SJCRH30 (cell line): ENCODE results near the gene SLC16A5. TPM values are rescaled to one million over a fixed set of nuclear protein-coding genes. Genes with fewer than 3 reads are reported as not detected.

Experiments
- DNase-seq, 2 experiments: peaks; one replicate each; pipeline ENCODE4 v3.0.0-alpha.2; 2015 to 2020
- H3K27ac ChIP-seq: fragments of 250-450 bp; sonication (Bioruptor Pico); 2 replicates; pipeline ENCODE4 v1.5.1; 2020; ENCODE audit warnings: mild to moderate bottlenecking, moderate library complexity
- H3K27me3 ChIP-seq: fragments of 250-450 bp; sonication (Bioruptor Pico); 2 replicates; pipeline ENCODE4 v1.5.1; 2020; ENCODE audit warnings: mild to moderate bottlenecking, moderate library complexity
- H3K36me3 ChIP-seq: fragments of 250-450 bp; sonication (Bioruptor Pico); 2 replicates; pipeline ENCODE4 v1.5.1; 2020; ENCODE audit warnings: mild to moderate bottlenecking, moderate library complexity
- H3K4me1 ChIP-seq: fragments of 250-450 bp; sonication (Bioruptor Pico); 2 replicates; pipeline ENCODE4 v1.5.1; 2020; ENCODE audit warnings: mild to moderate bottlenecking, moderate library complexity
- H3K4me3 ChIP-seq: fragments of 250-450 bp; sonication (Bioruptor Pico); 2 replicates; pipeline ENCODE4 v1.5.1; 2020; ENCODE audit warnings: mild to moderate bottlenecking, moderate library complexity
- H3K9me3 ChIP-seq: fragments of 250-450 bp; sonication (Bioruptor Pico); replicated peaks from 2 replicates; pipeline ENCODE4 v1.5.1; 2020; ENCODE audit warnings: mild to moderate bottlenecking, moderate library complexity
- total RNA-seq: library from RNA; depleted of rRNA; stranded (reverse); fragments of >200 nt; shearing (Covaris generic); gene quantifications from 2 replicates; pipeline ENCODE4 v1.2.3, GENCODE V29; 2014

The SLC16A5 gene
- total RNA-seq, 1 experiment from 2014 or later: 0.04 TPM

- H3K4me1 ChIP-seq: peaks cover 20% of the 10 kb centered on the region
- H3K27me3 ChIP-seq: no peaks in the 10 kb centered on the region
- no peak overlapping the region for H3K27ac ChIP-seq
- H3K9me3 ChIP-seq: no peaks in the 10 kb centered on the region
- H3K4me3 ChIP-seq: no peak overlapping the region
- no peaks in the 10 kb centered on the region for H3K36me3 ChIP-seq
- no peak for DNase-seq
Measured at GRCh38 chr17:75088465-75089417, 987 bp downstream of the SLC16A5 start.

DNA sequence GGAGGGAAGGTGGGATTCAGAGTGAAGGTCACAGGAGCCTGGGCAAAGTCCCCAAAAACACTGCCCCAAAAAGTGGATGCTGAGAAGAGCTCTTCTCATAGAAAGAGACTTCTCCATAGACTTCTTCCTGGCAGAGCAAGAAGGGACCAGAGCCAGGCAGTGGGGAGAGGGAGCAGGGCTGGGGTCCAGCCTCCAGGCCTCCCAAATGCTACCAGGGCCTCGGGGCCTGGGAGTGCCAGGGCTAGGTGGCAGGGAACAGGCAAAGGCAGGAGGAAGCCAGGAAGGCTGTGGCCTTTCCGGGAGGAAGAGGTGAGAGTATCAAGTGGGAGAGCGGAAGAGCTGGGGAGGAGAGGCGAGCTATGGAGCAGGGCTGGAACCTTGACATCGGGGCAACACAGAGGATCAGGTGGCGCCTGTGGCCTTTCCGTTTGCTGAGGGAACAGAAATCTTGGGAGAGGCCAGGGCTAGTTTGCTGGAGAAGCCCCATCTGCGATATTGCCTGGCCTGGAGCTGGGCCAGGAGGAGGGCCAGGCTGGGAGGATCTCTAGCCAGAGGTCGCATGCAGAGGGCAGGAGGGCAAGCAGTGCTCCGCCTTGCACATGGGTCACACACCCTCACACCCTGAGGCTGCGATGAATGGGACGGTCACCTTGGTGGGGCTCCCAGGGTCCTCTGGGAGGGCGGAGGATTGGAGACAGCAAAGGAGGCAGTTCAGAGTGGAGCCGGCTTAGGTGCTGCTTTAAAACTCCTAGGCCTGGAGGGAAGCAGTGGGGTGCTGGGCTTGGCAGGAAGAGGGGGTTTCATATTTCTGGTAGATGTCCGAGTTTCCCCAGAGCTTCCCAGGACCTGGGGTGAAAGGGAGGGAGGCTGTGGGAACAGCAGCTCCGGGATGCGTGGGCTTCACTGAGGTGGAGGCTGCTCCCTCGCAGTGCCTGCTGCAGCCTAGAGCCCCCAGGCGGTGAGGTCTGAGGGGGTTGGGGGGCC lies 3.4 kb downstream of the SLC16A5 start:
- Histone ChIP-seq H3K27ac (no peak overlapping the region), H3K4me3 (no peak overlapping the region), H3K27me3 (no peaks in the 10 kb centered on the region), H3K36me3 (no peaks in the 10 kb centered on the region), H3K9me3 (no peaks in the 10 kb centered on the region), H3K4me1 (peaks cover 18% of the 10 kb centered on the region)
- peak; percentile 52 to 64 for DNase-seq

DNA sequence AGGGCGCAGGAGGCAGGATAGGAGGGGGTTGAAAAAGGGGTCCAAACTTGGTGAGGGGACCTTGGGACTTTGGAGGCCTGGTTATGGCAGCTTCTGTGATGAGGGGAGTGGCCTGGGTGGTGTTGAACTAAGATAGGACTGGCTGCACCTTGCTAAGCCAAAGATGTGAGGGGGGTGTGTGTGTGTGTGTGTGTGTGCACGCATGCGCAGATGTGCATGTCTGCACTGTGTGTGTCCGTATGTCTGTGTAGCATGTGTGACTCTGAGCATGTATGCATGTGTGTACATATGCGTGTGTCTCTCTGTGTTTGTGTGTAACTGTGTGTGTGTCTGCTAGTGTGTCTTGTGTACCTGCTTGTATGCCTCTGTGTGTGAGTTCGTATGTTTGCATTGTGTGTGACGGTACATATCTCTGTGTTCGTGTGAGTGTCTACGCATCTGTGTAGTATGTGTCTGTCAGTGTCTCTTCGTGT lies 4.1 kb downstream of the SLC16A5 start:
- H3K4me3 ChIP-seq: no peak overlapping the region
- H3K36me3 ChIP-seq: no peaks in the 10 kb centered on the region
- H3K27ac ChIP-seq: no peak overlapping the region
- no peaks in the 10 kb centered on the region for H3K9me3 ChIP-seq
- no peaks in the 10 kb centered on the region for H3K27me3 ChIP-seq
- no peak for DNase-seq
- H3K4me1 ChIP-seq: peaks cover 20% of the 10 kb centered on the region

DNA sequence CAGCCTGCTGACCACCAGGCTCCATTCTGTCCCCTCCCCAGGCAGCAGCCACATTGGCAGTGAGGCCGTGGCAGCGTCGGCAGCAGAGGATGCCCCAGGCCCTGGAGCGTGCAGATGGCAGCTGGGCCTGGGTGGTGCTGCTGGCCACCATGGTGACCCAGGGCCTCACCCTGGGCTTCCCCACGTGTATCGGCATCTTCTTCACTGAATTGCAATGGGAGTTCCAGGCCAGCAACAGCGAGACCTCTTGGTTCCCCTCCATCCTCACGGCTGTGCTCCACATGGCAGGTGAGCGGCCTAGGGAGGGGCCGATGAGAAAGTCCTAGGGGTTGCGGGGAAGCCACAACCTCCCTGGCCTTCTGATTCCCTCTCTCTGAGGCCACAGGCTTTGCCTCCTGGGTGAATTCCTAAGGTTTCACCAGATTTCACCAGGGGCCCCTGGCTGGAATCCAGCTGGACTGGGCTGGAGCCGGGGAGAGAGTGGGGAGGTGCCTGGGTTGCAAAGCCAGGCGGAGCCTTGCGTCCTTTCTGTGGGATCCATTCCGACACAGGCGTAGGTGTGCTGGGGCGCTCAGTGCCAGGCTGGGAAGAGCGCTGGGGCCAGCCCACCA lies 5.9 kb downstream of the SLC16A5 start:
- DNase-seq: no peak

DNA sequence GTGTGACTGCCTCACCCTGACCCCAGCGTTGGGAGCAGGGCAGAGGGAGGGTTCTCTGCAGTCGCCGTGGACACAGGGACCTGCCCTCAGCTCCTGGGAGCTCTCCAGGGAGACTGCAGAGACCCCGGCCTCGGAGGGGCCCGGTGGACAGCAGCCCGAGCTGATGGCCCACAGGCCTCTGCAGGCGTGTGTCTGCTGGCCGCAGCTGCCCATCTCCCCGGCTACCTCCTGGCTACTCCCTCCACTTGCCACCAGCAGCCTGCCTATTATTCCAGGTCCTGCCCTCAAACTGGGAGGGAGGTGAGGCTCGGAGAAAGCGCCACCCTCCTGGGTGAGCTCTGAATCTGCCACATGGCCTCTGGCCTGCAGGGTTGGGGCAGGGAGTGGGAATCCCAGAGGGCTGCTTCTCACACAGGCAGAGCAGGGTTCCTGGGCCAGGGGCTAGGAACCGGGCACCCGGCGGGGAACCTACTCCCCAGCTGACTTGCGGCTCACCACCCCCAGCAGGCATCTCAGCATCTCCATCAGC lies 7.2 kb downstream of the SLC16A5 start:
- no peak for DNase-seq
- H3K9me3 ChIP-seq: no peaks in the 10 kb centered on the region
- no peak overlapping the region for H3K4me3 ChIP-seq
- peaks cover 20% of the 10 kb centered on the region for H3K4me1 ChIP-seq
- no peaks in the 10 kb centered on the region for H3K27me3 ChIP-seq
- H3K36me3 ChIP-seq: no peaks in the 10 kb centered on the region
- no peak overlapping the region for H3K27ac ChIP-seq

More for the DNA sequence above, 5.9 kb downstream of the SLC16A5 start:
- H3K27me3 ChIP-seq: no peaks in the 10 kb centered on the region
- no peaks in the 10 kb centered on the region for H3K9me3 ChIP-seq
- H3K36me3 ChIP-seq: no peaks in the 10 kb centered on the region
- H3K4me1 ChIP-seq: peaks cover 20% of the 10 kb centered on the region
- no peak overlapping the region for H3K4me3 ChIP-seq
- no peak overlapping the region for H3K27ac ChIP-seq

DNA sequence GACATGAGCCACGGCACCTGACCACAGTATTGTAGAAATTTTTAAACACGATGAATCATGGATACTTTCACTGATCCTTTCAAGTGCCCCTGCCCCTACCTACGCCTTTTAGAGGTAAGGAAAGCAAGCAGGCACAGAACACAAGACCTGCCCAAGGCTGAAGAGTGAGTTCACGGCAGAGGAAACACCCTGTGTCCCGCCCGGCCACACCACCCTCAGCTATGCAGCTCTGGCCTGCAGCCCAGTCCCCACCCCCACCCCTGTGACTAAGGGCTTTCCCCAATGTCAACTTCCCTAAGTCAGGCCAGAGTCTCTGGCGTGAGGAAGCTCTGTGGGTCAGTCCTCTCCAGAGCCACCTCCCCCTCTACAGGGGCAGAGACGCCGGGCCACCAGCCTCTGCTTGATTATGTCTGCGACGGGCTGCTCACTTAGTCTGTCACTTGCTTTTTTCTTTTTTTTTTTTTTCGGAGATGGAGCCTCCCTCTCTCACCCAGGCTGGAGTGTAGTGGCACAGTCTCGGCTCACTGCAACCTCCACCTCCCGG lies 8.4 kb downstream of the SLC16A5 start:
- Histone ChIP-seq H3K36me3 (no peaks in the 10 kb centered on the region), H3K9me3 (no peaks in the 10 kb centered on the region), H3K27ac (no peak overlapping the region), H3K4me1 (peaks cover 15% of the 10 kb centered on the region), H3K4me3 (no peak overlapping the region), H3K27me3 (no peaks in the 10 kb centered on the region)
- DNase-seq: peak; percentile 59 to 70

GRCh38 chr17:75097865-75098264 lies 10.1 kb downstream of the SLC16A5 start:
- no peak overlapping the region for H3K27ac ChIP-seq
- no peaks in the 10 kb centered on the region for H3K36me3 ChIP-seq
- H3K4me3 ChIP-seq: no peak overlapping the region
- H3K9me3 ChIP-seq: no peaks in the 10 kb centered on the region
- DNase-seq: no peak
- H3K27me3 ChIP-seq: no peaks in the 10 kb centered on the region
- H3K4me1 ChIP-seq: peaks cover 14% of the 10 kb centered on the region

DNA sequence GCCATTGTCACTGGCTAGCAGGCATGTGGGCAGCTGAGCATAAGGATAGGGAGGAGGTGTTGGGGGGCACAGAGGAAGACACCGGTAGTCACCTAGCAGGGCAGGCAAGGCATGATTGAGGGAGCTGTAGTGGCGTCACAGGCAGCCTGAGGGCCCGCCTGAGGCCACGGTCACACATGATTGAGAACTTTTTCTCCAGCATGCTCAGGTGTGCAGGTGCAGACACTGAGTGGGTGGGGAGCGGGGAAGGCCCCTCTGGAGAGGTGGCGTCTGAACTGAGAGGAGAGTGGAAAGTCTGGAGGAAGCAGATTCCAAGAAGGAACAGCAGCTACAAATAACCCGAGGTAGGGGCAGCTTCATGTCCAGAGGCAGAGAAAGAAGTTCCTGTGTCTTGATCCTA lies 11.1 kb downstream of the SLC16A5 start:
- H3K36me3 ChIP-seq: no peaks in the 10 kb centered on the region
- no peaks in the 10 kb centered on the region for H3K9me3 ChIP-seq
- no peak overlapping the region for H3K27ac ChIP-seq
- H3K27me3 ChIP-seq: no peaks in the 10 kb centered on the region
- DNase-seq: no peak
- H3K4me1 ChIP-seq: peaks cover 14% of the 10 kb centered on the region
- no peak overlapping the region for H3K4me3 ChIP-seq

DNA sequence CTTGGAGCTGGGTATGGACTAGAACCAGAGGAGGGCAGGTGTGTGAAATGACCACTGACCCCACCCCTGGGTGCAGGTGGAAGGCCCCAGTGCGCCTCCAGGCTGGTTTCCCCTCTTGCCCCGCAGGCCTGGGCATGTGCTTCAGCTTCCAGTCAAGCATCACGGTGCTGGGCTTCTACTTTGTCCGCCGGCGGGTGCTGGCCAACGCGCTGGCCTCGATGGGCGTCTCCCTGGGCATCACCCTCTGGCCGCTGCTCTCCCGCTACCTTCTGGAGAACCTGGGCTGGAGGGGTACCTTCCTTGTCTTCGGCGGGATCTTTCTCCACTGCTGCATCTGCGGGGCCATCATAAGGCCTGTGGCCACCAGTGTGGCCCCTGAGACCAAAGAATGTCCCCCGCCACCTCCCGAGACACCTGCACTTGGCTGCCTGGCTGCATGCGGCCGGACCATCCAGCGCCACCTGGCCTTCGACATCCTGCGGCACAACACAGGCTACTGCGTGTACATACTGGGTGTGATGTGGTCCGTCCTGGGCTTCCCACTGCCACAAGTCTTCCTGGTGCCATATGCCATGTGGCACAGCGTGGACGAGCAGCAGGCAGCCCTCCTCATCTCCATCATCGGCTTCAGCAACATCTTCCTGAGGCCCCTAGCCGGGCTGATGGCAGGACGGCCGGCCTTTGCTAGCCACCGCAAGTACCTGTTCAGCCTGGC lies 12.3 kb downstream of the SLC16A5 start:
- no peak for DNase-seq
- Histone ChIP-seq H3K4me1 (peaks cover 19% of the 10 kb centered on the region), H3K36me3 (no peaks in the 10 kb centered on the region), H3K4me3 (no peak overlapping the region), H3K27me3 (peaks cover 4% of the 10 kb centered on the region; the same call in 1 of the 2 replicates), H3K9me3 (no peaks in the 10 kb centered on the region), H3K27ac (no peak overlapping the region)

DNA sequence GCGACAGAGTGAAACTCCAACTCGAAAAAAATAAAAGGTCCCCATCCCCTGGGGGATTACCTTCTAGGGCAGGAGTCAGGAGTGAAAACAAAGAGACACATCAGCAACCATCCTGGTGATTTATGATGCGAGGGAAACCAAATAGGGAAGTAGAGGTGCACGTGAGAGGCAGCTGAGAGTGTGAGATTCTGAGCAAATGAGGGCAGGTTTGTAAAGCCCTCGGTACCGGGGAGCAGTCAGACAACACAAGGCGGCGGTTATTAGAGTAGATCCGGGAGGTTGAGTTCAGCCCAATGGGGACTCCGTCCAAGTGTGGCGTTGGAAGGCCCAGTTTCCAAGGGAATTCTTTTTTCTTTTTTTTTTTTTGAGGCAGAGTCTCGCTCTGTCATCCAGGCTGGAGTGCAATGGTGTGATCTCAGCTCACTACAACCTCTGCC lies 14.6 kb downstream of the SLC16A5 start:
- Histone ChIP-seq H3K36me3 (no peaks in the 10 kb centered on the region), H3K27me3 (peaks cover 4% of the 10 kb centered on the region; the same call in 1 of the 2 replicates), H3K4me1 (peaks cover 25% of the 10 kb centered on the region), H3K4me3 (no peak overlapping the region), H3K27ac (no peak overlapping the region), H3K9me3 (no peaks in the 10 kb centered on the region)
- no peak for DNase-seq

DNA sequence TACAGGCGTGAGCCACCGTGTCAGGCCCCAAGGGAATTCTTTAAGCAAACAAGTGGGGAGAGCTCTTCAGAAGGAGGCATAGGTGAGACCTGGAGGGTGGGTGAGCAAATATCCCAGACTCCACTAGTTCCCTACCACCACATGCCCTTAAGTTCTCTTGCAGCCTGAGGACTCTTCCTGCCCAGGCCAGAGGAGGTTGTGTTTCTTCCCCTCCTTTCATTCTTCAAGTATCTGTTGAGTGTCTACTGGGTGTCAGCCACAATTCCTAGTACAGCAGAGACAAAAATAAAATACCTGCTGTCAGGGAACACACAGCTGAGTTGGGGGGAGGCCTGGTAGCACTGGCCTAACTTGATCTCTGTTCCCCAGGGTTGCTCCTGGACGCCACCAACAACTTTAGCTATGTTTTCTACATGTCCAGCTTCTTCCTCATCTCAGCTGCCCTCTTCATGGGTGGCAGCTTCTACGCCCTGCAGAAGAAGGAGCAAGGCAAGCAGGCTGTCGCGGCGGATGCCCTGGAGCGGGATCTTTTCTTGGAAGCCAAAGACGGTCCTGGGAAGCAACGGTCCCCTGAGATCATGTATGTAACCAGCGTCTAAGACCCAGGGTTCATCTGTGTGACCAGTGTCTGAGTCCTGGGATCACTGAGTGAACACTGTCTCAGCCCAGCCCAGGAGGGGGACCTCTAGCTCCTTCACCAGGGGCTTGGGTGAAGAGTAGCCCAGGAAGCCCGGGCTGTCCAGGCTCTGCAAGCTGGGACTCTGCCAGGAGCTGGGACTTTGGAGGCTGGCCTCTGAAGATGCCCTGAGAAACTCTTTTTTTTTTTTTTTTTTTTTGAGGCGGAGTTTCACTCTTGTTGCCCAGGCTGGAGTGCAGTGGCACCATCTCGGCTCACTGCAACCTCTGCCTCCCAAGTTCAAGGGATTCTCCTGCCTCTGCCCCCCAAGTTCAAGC lies 16.1 kb downstream of the SLC16A5 start:
- DNase-seq: no peak
- Histone ChIP-seq H3K9me3 (no peaks in the 10 kb centered on the region), H3K4me3 (no peak overlapping the region), H3K36me3 (no peaks in the 10 kb centered on the region), H3K27ac (no peak overlapping the region), H3K4me1 (peaks cover 25% of the 10 kb centered on the region), H3K27me3 (peaks cover 4% of the 10 kb centered on the region)

DNA sequence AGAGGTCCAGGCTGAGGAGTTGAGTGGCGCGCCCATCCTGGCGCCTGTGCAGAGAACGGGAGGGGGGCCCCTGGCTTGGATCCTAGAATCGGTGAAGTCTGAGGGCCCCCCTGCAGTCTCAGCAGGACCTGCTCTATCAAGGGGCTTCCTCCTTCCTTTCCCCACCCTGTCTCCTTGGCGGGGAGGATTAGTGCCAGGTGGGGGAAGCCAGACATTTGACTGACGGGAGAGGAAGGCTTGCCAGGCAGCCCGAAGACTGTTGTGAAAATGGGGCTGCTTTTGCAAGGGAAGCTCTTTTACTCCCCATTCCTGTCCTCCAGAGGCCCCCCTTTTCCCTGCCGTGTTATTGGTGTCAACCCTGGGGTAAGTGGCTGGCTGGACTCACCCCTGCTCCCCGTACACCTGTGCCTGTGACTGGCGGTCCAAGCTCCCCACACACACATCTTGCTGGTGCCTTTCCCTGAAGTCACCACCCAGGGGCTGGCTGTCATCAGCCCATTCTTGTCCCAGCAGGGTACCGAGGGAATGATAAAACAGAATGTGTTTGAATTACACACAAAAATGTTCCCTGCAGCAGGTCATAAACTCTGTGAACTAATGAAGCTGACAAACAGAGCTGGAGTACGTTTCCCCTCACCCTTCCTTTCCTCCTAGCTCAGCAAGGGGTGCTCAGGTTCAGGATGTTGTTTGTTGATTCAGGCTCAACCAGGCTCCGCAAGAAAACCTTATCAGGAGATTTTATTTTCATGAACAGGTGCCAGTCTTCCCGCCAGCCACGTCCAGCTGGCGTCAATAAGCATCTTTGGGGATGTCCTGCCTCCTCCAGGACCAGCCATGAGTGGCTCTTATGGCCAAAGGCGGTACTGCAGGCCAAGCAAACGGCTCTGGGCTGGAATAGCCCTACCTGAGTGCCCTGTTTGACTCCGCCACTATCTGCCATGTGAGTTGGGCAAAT lies 17.6 kb downstream of the SLC16A5 start:
- Histone ChIP-seq H3K4me3 (no peak overlapping the region), H3K9me3 (no peaks in the 10 kb centered on the region), H3K4me1 (peaks cover 29% of the 10 kb centered on the region), H3K27ac (no peak overlapping the region), H3K27me3 (peaks cover 4% of the 10 kb centered on the region), H3K36me3 (no peaks in the 10 kb centered on the region)
- peak; percentile 84 to 92 for DNase-seq
